K562 (cell line): ENCODE data around the gene G6PC2. TPM values are rescaled to one million over a fixed set of nuclear protein-coding genes. Genes with fewer than 3 reads are reported as not detected.

Experiments used
- ATAC-seq: fragments of 200-7000 bp; cut with Tn5 transposase; 3 replicates; pipeline ENCODE4 v1.9.1; 2020; ENCODE audit warnings: moderate library complexity
- BruUV-seq: library from RNA; stranded (reverse); fragments of 400-500 nt; replicated peaks from 2 replicates; lab custom pipeline; 2021; lab: Mats Ljungman, UMichigan
- CTCF ChIA-PET: fragments of 300-600 bp; formaldehyde crosslinking; extraction: SDS; loops from one replicate; lab custom pipeline; 2021; ENCODE audit warnings: low intra/inter-chr PET ratio; lab: Yijun Ruan, JAX
- POLR2A ChIA-PET: fragments of 300-600, 350-650 bp; sonication (Branson Sonifier 250); formaldehyde crosslinking; extraction: SDS; loops from one replicate; lab custom pipeline; 2021; ENCODE audit warnings: antibody characterized with exemption, inconsistent platforms; lab: Yijun Ruan, JAX
- DNase-seq, 4 experiments: peaks; one replicate each; pipeline versions ENCODE4 v3.0.0 to v3.0.0-alpha.2; 2011 to 2018; ENCODE audit warnings: low spot score in 3 of 4, mixed read lengths in 3 of 4; ENCODE audit errors: extremely low read depth in 1 of 4
- FAIRE-seq: peaks from 2 replicates; lab custom pipeline; 2011; peaks lifted over from hg19 to GRCh38; lab: Jason Lieb, UNC
- H2AFZ ChIP-seq: 2 replicates; pipeline ENCODE4 v1.6.0; 2011; ENCODE audit warnings: low read depth, low read length, control low read depth, inconsistent platforms
- H3K27ac ChIP-seq: fragments of 200-600 bp; 3 replicates; pipeline ENCODE4 v1.8.0; 2011; ENCODE audit warnings: low read depth, mild to moderate bottlenecking, control low read depth, inconsistent platforms, low read length, moderate library complexity, mixed read lengths; ENCODE audit errors: extremely low read depth
- H3K27me3 ChIP-seq, 2 experiments: fragments of 300-600 bp in 1 of 2; 2 replicates in 1 of 2; 3 replicates in 1 of 2; pipeline versions ENCODE4 v1.6.0 to v1.8.0; 2011; ENCODE audit warnings: inconsistent platforms in 2 of 2, low read length in 2 of 2, mild to moderate bottlenecking in 1 of 2, mixed read lengths in 1 of 2, moderate library complexity in 1 of 2; ENCODE audit not compliant: control insufficient read depth in 2 of 2, insufficient read depth in 2 of 2
- H3K36me3 ChIP-seq: fragments of 300-600 bp; 3 replicates; pipeline ENCODE4 v1.8.0; 2011; ENCODE audit warnings: mild to moderate bottlenecking, low read length, inconsistent platforms; ENCODE audit not compliant: control insufficient read depth, insufficient read depth
- H3K4me1 ChIP-seq, 2 experiments: fragments of 200-600 bp in 1 of 2; replicated peaks in 1 of 2; 2 replicates in 1 of 2; 3 replicates in 1 of 2; pipeline versions ENCODE4 v1.5.1 to v1.8.0; 2011; ENCODE audit warnings: inconsistent platforms in 2 of 2, low read length in 2 of 2, mild to moderate bottlenecking in 1 of 2, mixed read lengths in 1 of 2, moderate library complexity in 1 of 2; ENCODE audit not compliant: control insufficient read depth in 2 of 2, insufficient read depth in 2 of 2
- H3K4me2 ChIP-seq: 2 replicates; pipeline ENCODE4 v1.6.1; 2011; ENCODE audit warnings: low read length, control low read depth, inconsistent platforms, mixed read lengths; ENCODE audit not compliant: insufficient read depth
- H3K4me3 ChIP-seq: fragments of 200-600 bp; sonication (generic), shearing (Covaris generic); 2 replicates; pipeline ENCODE4 v1.5.1; 2016; ENCODE audit warnings: control low read depth, inconsistent platforms
- H3K79me2 ChIP-seq: fragments of 200-600 bp; 3 replicates; pipeline ENCODE4 v1.8.0; 2011; ENCODE audit warnings: low read length, inconsistent platforms; ENCODE audit not compliant: control insufficient read depth, insufficient read depth
- H3K9ac ChIP-seq, 2 experiments: 2 replicates each; pipeline versions ENCODE4 v1.6.0 to v1.6.1; 2011; ENCODE audit warnings: low read depth in 2 of 2, low read length in 2 of 2, control low read depth in 1 of 2, inconsistent platforms in 1 of 2, mild to moderate bottlenecking in 1 of 2, mixed read lengths in 1 of 2; ENCODE audit not compliant: insufficient read depth in 1 of 2
- H3K9me1 ChIP-seq: one replicate; pipeline ENCODE4 v1.6.0; 2011; ENCODE audit warnings: inconsistent platforms, mild to moderate bottlenecking, low read length, moderate library complexity; ENCODE audit not compliant: control insufficient read depth, insufficient read depth
- H3K9me3 ChIP-seq: replicated peaks from 2 replicates; pipeline ENCODE4 v1.5.1; 2011; ENCODE audit warnings: low read depth, low read length, inconsistent platforms; ENCODE audit not compliant: control insufficient read depth, insufficient read depth
- H4K20me1 ChIP-seq: replicated peaks from 2 replicates; pipeline ENCODE4 v1.6.1; 2011; ENCODE audit warnings: low read length, inconsistent platforms, mixed read lengths; ENCODE audit not compliant: control insufficient read depth, insufficient read depth
- CBFA2T3 ChIP-seq: fragments of 450-650 bp; IDR thresholded peaks from 2 replicates; pipeline ENCODE4 v1.6.1; 2017
- ESRRA ChIP-seq: fragments of 450-650 bp; IDR thresholded peaks from 2 replicates; pipeline ENCODE4 v1.6.1; 2014; ENCODE audit warnings: low read depth, mild to moderate bottlenecking, moderate library complexity, borderline replicate concordance
- ESRRB ChIP-seq: fragments of 250-450 bp; sonication (Bioruptor Pico); IDR thresholded peaks from 2 replicates; pipeline ENCODE4 v1.5.0; 2020; ENCODE audit warnings: mild to moderate bottlenecking, moderate library complexity, borderline replicate concordance
- NR2F6 ChIP-seq: fragments of 450-650 bp; formaldehyde crosslinking; IDR thresholded peaks from 2 replicates; pipeline ENCODE4 v1.4.0; 2020; ENCODE audit warnings: mild to moderate bottlenecking
- PTBP1 ChIP-seq: fragments of 200-400 bp; formaldehyde crosslinking; IDR thresholded peaks from 2 replicates; pipeline ENCODE4 v1.6.1; 2017; ENCODE audit warnings: low read depth, low read length
- RFX1 ChIP-seq: fragments of 450-650 bp; IDR thresholded peaks from 2 replicates; pipeline ENCODE4 v1.6.1; 2016; ENCODE audit warnings: mild to moderate bottlenecking, moderate library complexity
- RHOXF2B ChIP-seq: fragments of 250-450 bp; sonication (Bioruptor Pico); conservative IDR thresholded peaks from 2 replicates; pipeline ENCODE4 v1.5.1; 2021
- SFPQ ChIP-seq: fragments of 200-400 bp; formaldehyde crosslinking; IDR thresholded peaks from 2 replicates; pipeline ENCODE4 v1.6.1; 2017; ENCODE audit warnings: mild to moderate bottlenecking, low read depth, low read length, moderate library complexity
- WGBS: fragments of 100-300 bp; shearing (Covaris generic); methylation state at CpG from one replicate; pipeline ENCODE4 v1.1.6; 2016; ENCODE audit warnings: low coverage, mixed read lengths; ENCODE audit not compliant: insufficient coverage; ENCODE audit errors: missing lambda C conversion rate; 5-methylcytosine and 5-hydroxymethylcytosine counted together
- in situ Hi-C: fragments of 300-500 bp; cut with MboI; formaldehyde crosslinking; loops from 4 replicates; pipeline ENCODE4 v1.15.0; 2018; ENCODE audit warnings: inconsistent platforms, mixed read lengths
- intact Hi-C: fragments of 100-400 bp; cut with micrococcal nuclease; formaldehyde crosslinking; loops from 2 replicates; pipeline ENCODE4 v1.14.2; 2022
- polyA plus RNA-seq, 8 experiments: library from polyadenylated mRNA; depleted of rRNA in 4 of 8; stranded (reverse) in 5 of 8; unstranded in 3 of 8; fragments of >200 nt; fragmentation: Nextera tagmentation in 2 of 8; fragmentation: Illumina TruSeq in 1 of 8; extraction: Ambion mirVana in 2 of 8; extraction: Trizol in 1 of 8; gene quantifications; 2 replicates each; pipeline versions ENCODE4 v1.2.1 to v1.2.3, GENCODE V29; 2011 to 2014; ENCODE audit warnings: inconsistent platforms in 1 of 8, missing spikeins in 1 of 8
- total RNA-seq, 7 experiments: library from RNA; depleted of rRNA in 6 of 7; stranded (reverse); fragments of >200 nt in 6 of 7; fragmentation: Illumina TruSeq in 2 of 7; extraction: Trizol in 2 of 7; gene quantifications; 2 replicates each; pipeline versions ENCODE4 v1.2.1 to v1.2.3, GENCODE V29; 2011 to 2021; ENCODE audit warnings: low replicate concordance in 1 of 7

The G6PC2 gene
- total and polyA plus RNA-seq, 9 of the 15 experiments (the other 6 are each of a cell fraction or from before 2014, with no cell fraction given) = 0.03 to 0.15 TPM; not detected in 7

GRCh38 chr2:168904358-168904757 is 3.3 kb downstream of the G6PC2 start:
- peak in 2 of 4 experiments; percentile 33 to 36 for DNase-seq
- Histone ChIP-seq H3K4me3 (no peak overlapping the region), H2AFZ (peak overlapping the region; percentile 21; the same call in 1 of the 2 replicates), H4K20me1 (no peaks in the 10 kb centered on the region), H3K9me1 (no peaks in the 10 kb centered on the region), H3K36me3 (no peaks in the 10 kb centered on the region), H3K4me1 (peaks cover 0 to 4% of the 10 kb centered on the region in 2 experiments; a peak in 2 of 5 replicates), H3K4me2 (no peak overlapping the region)
- CTCF ChIA-PET = no interaction called here
- WGBS = 37% methylated on average over 3 of the region's 3 CpGs
- intact Hi-C loops = no loop called here
- in situ Hi-C loops = loop anchor here (25.0 kb wide), 1 partner anchor 967 kb away; no protein-coding TSS in a partner anchor
- POLR2A ChIA-PET = no interaction called here
- ATAC-seq = peak; percentile 55; the same call in 2 of the 3 replicates
- BruUV-seq = no TSS peak
- TF ChIP-seq ESRRA = no peak
- no peak for TF ChIP-seq ESRRB (CRISPR knock-in tag)
- TF ChIP-seq NR2F6 (CRISPR knock-in tag) = no peak
- no peak for TF ChIP-seq RHOXF2B (CRISPR knock-in tag)
- TF ChIP-seq SFPQ = no peak
- peak; percentile 10; the same call in 1 of the 2 replicates for TF ChIP-seq RFX1
- TF ChIP-seq CBFA2T3 = peak; percentile 5; the same call in 1 of the 2 replicates
- TF ChIP-seq PTBP1 = no peak
- TF ChIP-seq, all 486 proteins: peak for 2
- Histone ChIP-seq H3K27me3 (no peaks in the 10 kb centered on the region), H3K9ac (no peak overlapping the region), H3K9me3 (no peaks in the 10 kb centered on the region), H3K79me2 (no peaks in the 10 kb centered on the region), H3K27ac (no peak overlapping the region)
- FAIRE-seq = no peak
